ENCODE measurements around the gene TC2N.

TC2N gene

GRCh38 chr14:91862417-91862816 is 4.9 kb downstream of the TC2N start:
- no peak for DNase-seq (ENCODE audit: low read depth)
- no peak overlapping the region for H3K4me3 ChIP-seq (ENCODE audit: control insufficient read depth, low read depth, low read length)
- TF ChIP-seq CTCF (IDR thresholded peaks at IDR 0.05; ENCODE audit: control insufficient read depth, insufficient read depth, low read depth, low read length, missing control alignments) = no peak

GRCh38 chr14:91861091-91861490 is 6.2 kb downstream of the TC2N start:
- no peak overlapping the region for H3K4me3 ChIP-seq (ENCODE audit: control insufficient read depth, low read depth, low read length)
- TF ChIP-seq CTCF (IDR thresholded peaks at IDR 0.05; ENCODE audit: control insufficient read depth, insufficient read depth, low read depth, low read length, missing control alignments) = no peak
- no peak for DNase-seq (ENCODE audit: low read depth)

- TF ChIP-seq CTCF (IDR thresholded peaks at IDR 0.05; ENCODE audit: control insufficient read depth, insufficient read depth, low read depth, low read length, missing control alignments) = no peak
- no peak overlapping the region for H3K4me3 ChIP-seq (ENCODE audit: control insufficient read depth, low read depth, low read length)
- no peak for DNase-seq (ENCODE audit: low read depth)
Observed at GRCh38 chr14:91860238-91860637, 7.1 kb downstream of the TC2N start.

GRCh38 chr14:91858536-91859275 is 8.6 kb downstream of the TC2N start:
- TF ChIP-seq CTCF (IDR thresholded peaks at IDR 0.05; ENCODE audit: control insufficient read depth, insufficient read depth, low read depth, low read length, missing control alignments) = no peak
- no peak overlapping the region for H3K4me3 ChIP-seq (ENCODE audit: control insufficient read depth, low read depth, low read length)
- DNase-seq (ENCODE audit: low read depth) = peak; percentile 52

- DNase-seq (ENCODE audit: low read depth) = no peak
- no peak overlapping the region for H3K4me3 ChIP-seq (ENCODE audit: control insufficient read depth, low read depth, low read length)
- TF ChIP-seq CTCF (IDR thresholded peaks at IDR 0.05; ENCODE audit: control insufficient read depth, insufficient read depth, low read depth, low read length, missing control alignments) = no peak
Observed at GRCh38 chr14:91857614-91858013, 9.7 kb downstream of the TC2N start.

- TF ChIP-seq CTCF (IDR thresholded peaks at IDR 0.05; ENCODE audit: control insufficient read depth, insufficient read depth, low read depth, low read length, missing control alignments) = no peak
- DNase-seq (ENCODE audit: low read depth) = no peak
Observed at GRCh38 chr14:91854327-91854934, 12.9 kb downstream of the TC2N start.

More at GRCh38 chr14:91854327-91854934, 12.9 kb downstream of the TC2N start:
- no peak overlapping the region for H3K4me3 ChIP-seq (ENCODE audit: control insufficient read depth, low read depth, low read length)

All from AG09309 (cell line).